Measurements from ENCODE around the gene LTBP2.
"Not testable (repeated sequence)": the region's sequence is repeated elsewhere in the genome, so short reads cannot be mapped to it uniquely, and the experiment has no call there.

The LTBP2 gene

DNA sequence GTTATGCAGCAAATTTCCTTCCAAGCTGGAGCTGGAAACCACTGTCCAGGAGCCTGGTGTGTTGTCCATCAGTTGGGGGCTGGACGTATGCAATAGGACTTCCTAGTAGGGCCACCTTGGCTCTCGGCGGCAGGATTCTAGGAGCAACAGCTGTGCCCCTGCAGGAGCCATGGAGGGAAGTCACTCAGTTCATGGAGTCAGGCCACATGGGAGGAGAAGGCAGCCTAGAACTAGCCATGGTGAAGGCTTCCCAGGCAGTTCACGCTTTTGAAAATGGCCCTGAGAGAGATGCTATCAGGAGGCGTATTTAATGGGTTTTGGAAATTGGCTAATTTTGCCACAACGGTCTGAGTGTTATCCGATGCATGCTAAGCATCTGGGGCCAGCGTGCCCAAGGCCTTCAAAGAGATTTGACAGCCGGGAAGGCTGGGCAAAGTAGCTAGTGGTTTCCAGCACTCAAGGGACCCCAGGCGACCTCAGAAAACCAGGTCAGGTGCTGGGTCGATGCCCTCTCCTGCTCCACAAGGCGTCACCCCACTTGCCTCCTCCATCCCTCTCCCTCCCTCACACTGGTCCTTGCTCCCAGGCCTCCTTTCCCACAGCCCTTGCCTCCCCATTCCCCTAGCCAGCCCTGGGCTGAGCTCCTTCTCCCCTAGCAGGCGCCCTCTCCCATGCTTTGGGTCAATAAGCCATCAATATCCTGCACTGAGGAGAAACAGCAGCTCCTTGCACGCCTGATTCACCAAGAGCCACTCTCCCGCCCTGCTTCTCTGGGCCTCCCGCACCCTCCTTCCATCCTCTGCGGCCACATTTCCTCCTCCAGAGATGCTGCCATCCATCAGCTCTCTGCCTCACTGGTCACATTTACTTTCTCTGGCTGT, 155.1 kb downstream of the LTBP2 start:
- Histone ChIP-seq H3K4me3 (ENCODE audit: low read depth, low read length) (no peak overlapping the region), H3K36me3 (ENCODE audit: control insufficient read depth, insufficient read depth, low read length) (no peaks in the 10 kb centered on the region), H3K4me1 (ENCODE audit: control insufficient read depth, insufficient read depth, low read length) (no peaks in the 10 kb centered on the region), H3K27me3 (ENCODE audit: control insufficient read depth, insufficient read depth, low read length) (no peaks in the 10 kb centered on the region), H3K9ac (ENCODE audit: low read depth, low read length) (no peak overlapping the region), H3K9me3 (ENCODE audit: control insufficient read depth, insufficient read depth, low read length) (no peaks in the 10 kb centered on the region)

DNA sequence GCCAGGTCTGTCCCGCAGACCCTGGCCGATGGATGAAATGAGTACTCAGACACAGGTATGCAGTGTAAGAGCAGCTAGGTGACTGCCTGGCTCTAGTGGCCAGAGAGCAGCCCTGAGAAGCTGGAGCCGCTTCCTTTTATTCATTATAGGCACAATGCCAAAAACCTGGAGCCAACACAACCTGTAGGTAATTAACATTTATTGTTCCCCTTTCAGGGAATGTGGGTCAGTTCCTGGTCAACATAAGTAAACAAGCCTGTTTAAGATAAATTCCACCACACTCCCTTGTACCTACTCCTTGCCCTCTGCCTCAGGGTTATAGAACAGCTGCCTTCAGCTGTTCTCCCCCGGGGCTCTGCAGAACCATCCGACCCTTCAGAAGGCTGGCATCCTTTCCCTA, 157.6 kb downstream of the LTBP2 start:
- H3K27me3 ChIP-seq (ENCODE audit: control insufficient read depth, insufficient read depth, low read length); H3K36me3 ChIP-seq (ENCODE audit: control insufficient read depth, insufficient read depth, low read length); H3K4me1 ChIP-seq (ENCODE audit: control insufficient read depth, insufficient read depth, low read length): not testable (repeated sequence)

More for the DNA sequence above, 157.6 kb downstream of the LTBP2 start:
- not testable (repeated sequence) for H3K4me3 ChIP-seq (ENCODE audit: low read depth, low read length); H3K9me3 ChIP-seq (ENCODE audit: control insufficient read depth, insufficient read depth, low read length); H3K9ac ChIP-seq (ENCODE audit: low read depth, low read length)

Data from iPS-15b (cell line).